ENCODE data around the gene LUC7L. TPM values are rescaled to one million over a fixed set of nuclear protein-coding genes. Genes with fewer than 3 reads are reported as not detected.

The LUC7L gene
- total and polyA plus RNA-seq, 4 experiments from 2014 or later, result 5.1 to 157 (median 80.1) TPM

GRCh38 chr16:144797-145252 is 84.4 kb downstream of the LUC7L start:
- H3K4me1 ChIP-seq (ENCODE audit: insufficient read depth, low read length), result no peaks in the 10 kb centered on the region
- H3K27ac ChIP-seq (ENCODE audit: low read depth, low read length), result no peak overlapping the region
- no peaks in the 10 kb centered on the region for H3K36me3 Mint-ChIP-seq
- no peaks in the 10 kb centered on the region for H3K9me3 ChIP-seq (ENCODE audit: control insufficient read depth in 1 of 2, low read length in 2 of 2)
- no peaks in the 10 kb centered on the region for H3K36me3 ChIP-seq (ENCODE audit: insufficient read depth, low read length)
- H3K27me3 ChIP-seq (ENCODE audit: insufficient read depth, low read length), result no peaks in the 10 kb centered on the region
- H3K4me1 Mint-ChIP-seq, result no peaks in the 10 kb centered on the region
- no peak overlapping the region for H3K4me3 Mint-ChIP-seq
- no peak for DNase-seq
- H3K4me3 ChIP-seq (ENCODE audit: low read length in 2 of 2), result no peak overlapping the region
- ChIA-PET POLR2A (ENCODE audit: partially characterized antibody) (no interaction called here), CTCF (ENCODE audit: partially characterized antibody) (no interaction called here)
- peaks cover 5 to 11% of the 10 kb centered on the region in 2 donors for H3K27me3 Mint-ChIP-seq
- H3K9me3 Mint-ChIP-seq, result no peaks in the 10 kb centered on the region
- intact Hi-C loops (cut with micrococcal nuclease), result no loop called here
- H3K27ac Mint-ChIP-seq, result peak overlapping the region in 1 of 7 donors; percentile 41

- H3K27me3 Mint-ChIP-seq, result peaks cover 5 to 9% of the 10 kb centered on the region in 2 donors
- intact Hi-C loops (cut with micrococcal nuclease), result no loop called here
Measured at GRCh38 chr16:143456-143855, 85.8 kb downstream of the LUC7L start.

GRCh38 chr16:143047-143446 is 86.2 kb downstream of the LUC7L start:
- H3K36me3 ChIP-seq (ENCODE audit: insufficient read depth, low read length), result no peaks in the 10 kb centered on the region
- peaks cover 0 to 4% (median 0%) of the 10 kb centered on the region in 8 donors for H3K9me3 Mint-ChIP-seq
- CTCF ChIA-PET (ENCODE audit: partially characterized antibody), result no interaction called here
- H3K4me1 ChIP-seq (ENCODE audit: insufficient read depth, low read length), result no peaks in the 10 kb centered on the region
- POLR2A ChIA-PET (ENCODE audit: partially characterized antibody), result no interaction called here
- DNase-seq, result no peak
- peaks cover 2 to 7% (median 4%) of the 10 kb centered on the region in 4 donors for H3K4me1 Mint-ChIP-seq
- no peaks in the 10 kb centered on the region for H3K9me3 ChIP-seq (ENCODE audit: control insufficient read depth in 1 of 2, low read length in 2 of 2)
- no peak overlapping the region for H3K27ac ChIP-seq (ENCODE audit: low read depth, low read length)
- H3K4me3 ChIP-seq (ENCODE audit: low read length in 2 of 2), result no peak overlapping the region
- intact Hi-C loops (cut with micrococcal nuclease), result no loop called here
- no peak overlapping the region for H3K27ac Mint-ChIP-seq
- H3K27me3 Mint-ChIP-seq, result peaks cover 5 to 8% of the 10 kb centered on the region in 2 donors
- H3K36me3 Mint-ChIP-seq, result peaks cover 0 to 3% of the 10 kb centered on the region in 2 donors
- no peaks in the 10 kb centered on the region for H3K27me3 ChIP-seq (ENCODE audit: insufficient read depth, low read length)
- H3K4me3 Mint-ChIP-seq, result no peak overlapping the region

More at GRCh38 chr16:143456-143855, 85.8 kb downstream of the LUC7L start:
- Mint-ChIP-seq H3K9me3 (peaks cover 0 to 4% (median 0%) of the 10 kb centered on the region in 8 donors), H3K4me3 (no peak overlapping the region), H3K27ac (no peak overlapping the region), H3K36me3 (peaks cover 0 to 3% of the 10 kb centered on the region in 2 donors), H3K4me1 (peaks cover 2 to 6% (median 4%) of the 10 kb centered on the region in 4 donors)
- ChIA-PET POLR2A (ENCODE audit: partially characterized antibody) (no interaction called here), CTCF (ENCODE audit: partially characterized antibody) (no interaction called here)
- H3K4me1 ChIP-seq (ENCODE audit: insufficient read depth, low read length), result no peaks in the 10 kb centered on the region
- no peaks in the 10 kb centered on the region for H3K36me3 ChIP-seq (ENCODE audit: insufficient read depth, low read length)
- no peaks in the 10 kb centered on the region for H3K9me3 ChIP-seq (ENCODE audit: control insufficient read depth in 1 of 2, low read length in 2 of 2)
- no peak for DNase-seq
- no peak overlapping the region for H3K27ac ChIP-seq (ENCODE audit: low read depth, low read length)
- H3K27me3 ChIP-seq (ENCODE audit: insufficient read depth, low read length), result no peaks in the 10 kb centered on the region
- H3K4me3 ChIP-seq (ENCODE audit: low read length in 2 of 2), result no peak overlapping the region

GRCh38 chr16:142405-142967 is 86.8 kb downstream of the LUC7L start:
- H3K36me3 ChIP-seq (ENCODE audit: insufficient read depth, low read length), result no peaks in the 10 kb centered on the region
- CTCF ChIA-PET (ENCODE audit: partially characterized antibody), result no interaction called here
- Mint-ChIP-seq H3K4me3 (no peak overlapping the region), H3K4me1 (peaks cover 2 to 12% (median 5%) of the 10 kb centered on the region in 4 donors), H3K9me3 (peaks cover 0 to 4% (median 0%) of the 10 kb centered on the region in 8 donors), H3K27ac (no peak overlapping the region), H3K27me3 (peaks cover 5 to 8% of the 10 kb centered on the region in 2 donors), H3K36me3 (peaks cover 0 to 3% of the 10 kb centered on the region in 2 donors)
- H3K4me1 ChIP-seq (ENCODE audit: insufficient read depth, low read length), result peaks cover 5% of the 10 kb centered on the region
- H3K4me3 ChIP-seq (ENCODE audit: low read length in 2 of 2), result no peak overlapping the region
- no peaks in the 10 kb centered on the region for H3K27me3 ChIP-seq (ENCODE audit: insufficient read depth, low read length)
- H3K27ac ChIP-seq (ENCODE audit: low read depth, low read length), result no peak overlapping the region
- no peaks in the 10 kb centered on the region for H3K9me3 ChIP-seq (ENCODE audit: control insufficient read depth in 1 of 2, low read length in 2 of 2)
- DNase-seq, result no peak
- POLR2A ChIA-PET (ENCODE audit: partially characterized antibody), result no interaction called here
- intact Hi-C loops (cut with micrococcal nuclease), result no loop called here

GRCh38 chr16:140175-140857 is 88.9 kb downstream of the LUC7L start:
- Mint-ChIP-seq H3K4me1 (peaks cover 5 to 19% (median 9%) of the 10 kb centered on the region in 4 donors), H3K36me3 (peaks cover 0 to 3% of the 10 kb centered on the region in 2 donors), H3K27me3 (peaks cover 4% of the 10 kb centered on the region in 2 donors), H3K9me3 (peaks cover 0 to 4% (median 0%) of the 10 kb centered on the region in 8 donors), H3K4me3 (peak overlapping the region in 7 of 8 donors; percentile 23 to 61 (median 45)), H3K27ac (peak overlapping the region in 5 of 7 donors; percentile 0 to 78 (median 48))
- ChIA-PET POLR2A (ENCODE audit: partially characterized antibody) (no interaction called here), CTCF (ENCODE audit: partially characterized antibody) (no interaction called here)
- no peaks in the 10 kb centered on the region for H3K9me3 ChIP-seq (ENCODE audit: control insufficient read depth in 1 of 2, low read length in 2 of 2)
- no peaks in the 10 kb centered on the region for H3K27me3 ChIP-seq (ENCODE audit: insufficient read depth, low read length)
- H3K36me3 ChIP-seq (ENCODE audit: insufficient read depth, low read length), result no peaks in the 10 kb centered on the region
- no peak overlapping the region for H3K27ac ChIP-seq (ENCODE audit: low read depth, low read length)
- H3K4me1 ChIP-seq (ENCODE audit: insufficient read depth, low read length), result peaks cover 14% of the 10 kb centered on the region
- DNase-seq, result no peak
- no peak overlapping the region for H3K4me3 ChIP-seq (ENCODE audit: low read length in 2 of 2)
- intact Hi-C loops (cut with micrococcal nuclease), result no loop called here

Other genes with a start within 250 kb of the LUC7L start
- 10 to 100 TPM; 19.9 to 21.7 TPM for gene POLR3K, start 175.8 kb downstream of the LUC7L start, total RNA-seq
- 10 to 100 TPM; 41.5 to 43.1 TPM for gene POLR3K, start 175.8 kb downstream of the LUC7L start, polyA plus RNA-seq
- gene SNRNP25, start 175.6 kb downstream of the LUC7L start, total RNA-seq, result 10 to 100 TPM in 1 of 2 experiments, 1 to 10 TPM in 1; 10.0 to 10.2 TPM
- 10 to 100 TPM; 12.5 to 20.1 TPM for gene SNRNP25, start 175.6 kb downstream of the LUC7L start, polyA plus RNA-seq
- gene RHBDF1, start 156.8 kb downstream of the LUC7L start, total RNA-seq, result not detected
- not detected for gene RHBDF1, start 156.8 kb downstream of the LUC7L start, polyA plus RNA-seq
- gene MPG, start 151.2 kb downstream of the LUC7L start, total RNA-seq, result 10 to 100 TPM; 30.7 TPM
- gene MPG, start 151.2 kb downstream of the LUC7L start, polyA plus RNA-seq, result 10 to 100 TPM; 58.1 to 82.6 TPM
- 10 to 100 TPM; 38.6 to 40.5 TPM for gene NPRL3, start 90.8 kb downstream of the LUC7L start, total RNA-seq
- 10 to 100 TPM in 1 of 2 donors, 1 to 10 TPM in 1; 9.0 to 15.2 TPM for gene NPRL3, start 90.8 kb downstream of the LUC7L start, polyA plus RNA-seq
- not detected for gene HBZ, start 76.8 kb downstream of the LUC7L start, total RNA-seq
- not detected for gene HBZ, start 76.8 kb downstream of the LUC7L start, polyA plus RNA-seq
- gene HBM, start 63.5 kb downstream of the LUC7L start, total RNA-seq, result not detected
- gene HBM, start 63.5 kb downstream of the LUC7L start, polyA plus RNA-seq, result not detected
- gene HBA2, start 56.6 kb downstream of the LUC7L start, total RNA-seq, result under 1 TPM in 1 of 2 experiments, not detected in 1; 0.75 TPM
- 1 to 10 TPM in 1 of 2 donors, under 1 TPM in 1; 0.83 to 1.1 TPM for gene HBA2, start 56.6 kb downstream of the LUC7L start, polyA plus RNA-seq
- gene HBA1, start 52.8 kb downstream of the LUC7L start, total RNA-seq, result under 1 TPM in 1 of 2 experiments, not detected in 1; 0.76 TPM
- not detected for gene HBA1, start 52.8 kb downstream of the LUC7L start, polyA plus RNA-seq
- gene HBQ1, start 49.0 kb downstream of the LUC7L start, total RNA-seq, result not detected
- gene HBQ1, start 49.0 kb downstream of the LUC7L start, polyA plus RNA-seq, result not detected
- 10 to 100 TPM; 34.8 to 41.1 TPM for gene FAM234A, start 5.4 kb upstream of the LUC7L start, total RNA-seq
- gene FAM234A, start 5.4 kb upstream of the LUC7L start, polyA plus RNA-seq, result 10 to 100 TPM; 18.2 to 35.1 TPM
- gene RGS11, start 46.5 kb upstream of the LUC7L start, total RNA-seq, result under 1 TPM in 1 of 2 experiments, not detected in 1; 0.44 TPM
- not detected for gene RGS11, start 46.5 kb upstream of the LUC7L start, polyA plus RNA-seq
- gene ARHGDIG, start 51.1 kb upstream of the LUC7L start, total RNA-seq, result under 1 TPM in 1 of 2 experiments, not detected in 1; 0.96 TPM
- not detected for gene ARHGDIG, start 51.1 kb upstream of the LUC7L start, polyA plus RNA-seq
- gene PDIA2, start 53.7 kb upstream of the LUC7L start, total RNA-seq, result not detected
- not detected for gene PDIA2, start 53.7 kb upstream of the LUC7L start, polyA plus RNA-seq
- gene AXIN1, start 123.3 kb upstream of the LUC7L start, total RNA-seq, result 10 to 100 TPM; 40.3 to 43.0 TPM
- gene AXIN1, start 123.3 kb upstream of the LUC7L start, polyA plus RNA-seq, result 1 to 10 TPM in 1 of 2 donors, under 1 TPM in 1; 0.67 to 6.0 TPM
- gene MRPL28, start 141.1 kb upstream of the LUC7L start, total RNA-seq, result 10 to 100 TPM; 27.9 to 29.2 TPM
- 10 to 100 TPM; 58.6 to 59.2 TPM for gene MRPL28, start 141.1 kb upstream of the LUC7L start, polyA plus RNA-seq
- gene PGAP6, start 152.5 kb upstream of the LUC7L start, total RNA-seq, result 10 to 100 TPM; 72.2 to 73.5 TPM
- 10 to 100 TPM; 22.7 to 40.5 TPM for gene PGAP6, start 152.5 kb upstream of the LUC7L start, polyA plus RNA-seq
- gene NME4, start 167.8 kb upstream of the LUC7L start, total RNA-seq, result 10 to 100 TPM; 34.9 to 35.4 TPM
- gene NME4, start 167.8 kb upstream of the LUC7L start, polyA plus RNA-seq, result 10 to 100 TPM; 54.4 to 61.7 TPM
- gene DECR2, start 172.4 kb upstream of the LUC7L start, total RNA-seq, result 1 to 10 TPM; 5.1 to 7.3 TPM
- gene DECR2, start 172.4 kb upstream of the LUC7L start, polyA plus RNA-seq, result 1 to 10 TPM; 3.4 to 4.1 TPM
- gene RAB11FIP3, start 196.2 kb upstream of the LUC7L start, total RNA-seq, result 10 to 100 TPM; 41.8 to 42.6 TPM
- 1 to 10 TPM in 1 of 2 donors, under 1 TPM in 1; 0.15 to 4.6 TPM for gene RAB11FIP3, start 196.2 kb upstream of the LUC7L start, polyA plus RNA-seq

All from CD4-positive, alpha-beta memory T cell (primary cell).